OCI-LY7 (cell line): ENCODE results near the gene PAAF1. TPM values are rescaled to one million over a fixed set of nuclear protein-coding genes. Genes with fewer than 3 reads are reported as not detected.

Experiments used
- BruUV-seq: library from RNA; stranded (reverse); fragments of 400-500 nt; replicated peaks from 2 replicates; lab custom pipeline; 2021; lab: Mats Ljungman, UMichigan
- CTCF ChIA-PET: fragments of 300-600 bp; sonication (Branson Sonifier 250); formaldehyde crosslinking; loops from one replicate; lab custom pipeline; 2022; ENCODE audit warnings: antibody characterized with exemption; ENCODE audit not compliant: unreplicated experiment; lab: Charles Lee
- POLR2A ChIA-PET: fragments of 300-600 bp; sonication (Branson Sonifier 250); formaldehyde crosslinking; loops from one replicate; lab custom pipeline; 2022; ENCODE audit warnings: antibody characterized with exemption; lab: Charles Lee
- DNase-seq: peaks from one replicate; pipeline ENCODE4 v3.0.0-alpha.2; 2015; ENCODE audit warnings: low spot score
- H2AFZ ChIP-seq: fragments of 200-600 bp; sonication (generic), shearing (Covaris generic); 2 replicates; pipeline ENCODE4 v1.6.1; 2014; ENCODE audit warnings: mild to moderate bottlenecking, antibody characterized with exemption, low read length, moderate library complexity
- H3K27ac ChIP-seq: fragments of 200-600 bp; sonication (generic); 2 replicates; pipeline ENCODE4 v1.5.1; 2014; ENCODE audit warnings: mixed run types, low read depth, mild to moderate bottlenecking, moderate library complexity, low read length, inconsistent platforms; ENCODE audit not compliant: poor library complexity, severe bottlenecking
- H3K36me3 ChIP-seq: fragments of 200-600 bp; sonication (generic); 2 replicates; pipeline ENCODE4 v1.6.1; 2014; ENCODE audit warnings: mild to moderate bottlenecking, antibody characterized with exemption, low read length, moderate library complexity, mixed read lengths; ENCODE audit not compliant: insufficient read depth
- H3K4me1 ChIP-seq: fragments of 200-600 bp; sonication (generic); 2 replicates; pipeline ENCODE4 v1.5.1; 2014; ENCODE audit warnings: mild to moderate bottlenecking, low read length; ENCODE audit not compliant: insufficient read depth, poor library complexity, severe bottlenecking
- H3K4me2 ChIP-seq: fragments of 200-600 bp; sonication (generic); 2 replicates; pipeline ENCODE4 v1.6.1; 2014; ENCODE audit warnings: mild to moderate bottlenecking, low read length
- H3K4me3 ChIP-seq: fragments of 200-600 bp; sonication (generic); 2 replicates; pipeline ENCODE4 v1.5.1; 2014; ENCODE audit warnings: mild to moderate bottlenecking, low read depth, low read length; ENCODE audit not compliant: poor library complexity, severe bottlenecking
- H3K79me2 ChIP-seq: fragments of 200-600 bp; sonication (generic); 2 replicates; pipeline ENCODE4 v1.6.1; 2016; ENCODE audit warnings: low read depth, mild to moderate bottlenecking, low read length, moderate library complexity, mixed read lengths; ENCODE audit not compliant: insufficient read depth
- H3K9me2 ChIP-seq: fragments of 200-600 bp; sonication (generic); 2 replicates; pipeline ENCODE4 v1.6.1; 2016; ENCODE audit warnings: mild to moderate bottlenecking, low read length, mixed read lengths; ENCODE audit not compliant: insufficient read depth
- H3K9me3 ChIP-seq: fragments of 200-600 bp; sonication (generic); 2 replicates; pipeline ENCODE4 v1.6.1; 2014; ENCODE audit warnings: mild to moderate bottlenecking, mixed run types, low read length, mixed read lengths
- H4K20me1 ChIP-seq: fragments of 200-600 bp; sonication (generic); 2 replicates; pipeline ENCODE4 v1.6.1; 2014; ENCODE audit warnings: mild to moderate bottlenecking, antibody characterized with exemption, low read length, moderate library complexity, mixed read lengths; ENCODE audit not compliant: insufficient read depth
- EZH2phosphoT487 ChIP-seq: fragments of 200-600 bp; sonication (generic); IDR thresholded peaks from 2 replicates; pipeline ENCODE4 v1.6.1; 2018; ENCODE audit warnings: low read depth, borderline replicate concordance, mild to moderate bottlenecking, mixed run types, antibody characterized with exemption, low read length, moderate library complexity, mixed read lengths
- intact Hi-C: fragments of 100-400 bp; cut with micrococcal nuclease; formaldehyde crosslinking; loops from one replicate; pipeline ENCODE4 v1.10.0; 2022; ENCODE audit not compliant: unreplicated experiment
- total RNA-seq, 2 experiments: library from RNA; depleted of rRNA in 1 of 2; stranded (reverse); fragments of >200 nt in 1 of 2; shearing (Covaris generic) in 1 of 2; gene quantifications; 2 replicates each; pipeline ENCODE4 v1.2.3, GENCODE V29; 2014 to 2022
- TF ChIP-seq, protein P1 (sequence below): fragments of 200-600 bp; sonication (generic); conservative IDR thresholded peaks from 2 replicates; pipeline ENCODE4 v1.5.1; 2014; ENCODE audit warnings: mild to moderate bottlenecking, antibody characterized with exemption, low read length, moderate library complexity, mixed read lengths

The PAAF1 gene
- total RNA-seq, 2 experiments from 2014 or later = 11.2 to 35.0 TPM

DNA sequence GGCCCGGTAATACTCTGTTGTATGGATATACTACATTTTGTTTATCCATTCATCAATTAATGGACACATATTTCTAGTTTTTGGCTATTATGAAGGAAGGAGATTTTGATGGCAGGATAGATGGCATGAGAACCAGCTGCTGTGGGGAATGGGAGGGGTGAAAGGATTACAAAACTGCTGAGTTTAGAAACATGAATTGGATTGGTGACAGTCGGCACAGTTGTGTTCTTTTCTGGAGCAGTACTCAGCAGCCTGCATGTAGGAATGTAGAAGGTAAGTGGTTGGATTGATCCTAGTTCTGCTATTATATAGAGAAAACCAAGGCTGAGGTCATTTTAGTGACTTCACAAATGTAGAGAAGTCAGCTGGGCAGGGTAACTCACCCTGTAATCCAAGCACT is 7.1 kb downstream of the PAAF1 start:
- Histone ChIP-seq H3K4me1 (no peaks in the 10 kb centered on the region), H3K4me3 (no peak overlapping the region), H2AFZ (no peak overlapping the region), H3K36me3 (peaks cover 21% of the 10 kb centered on the region), H3K27ac (no peak overlapping the region), H3K9me3 (no peaks in the 10 kb centered on the region), H3K4me2 (no peak overlapping the region), H3K79me2 (no peaks in the 10 kb centered on the region), H3K9me2 (no peaks in the 10 kb centered on the region), H4K20me1 (no peaks in the 10 kb centered on the region)
- TF ChIP-seq, protein P1, sequence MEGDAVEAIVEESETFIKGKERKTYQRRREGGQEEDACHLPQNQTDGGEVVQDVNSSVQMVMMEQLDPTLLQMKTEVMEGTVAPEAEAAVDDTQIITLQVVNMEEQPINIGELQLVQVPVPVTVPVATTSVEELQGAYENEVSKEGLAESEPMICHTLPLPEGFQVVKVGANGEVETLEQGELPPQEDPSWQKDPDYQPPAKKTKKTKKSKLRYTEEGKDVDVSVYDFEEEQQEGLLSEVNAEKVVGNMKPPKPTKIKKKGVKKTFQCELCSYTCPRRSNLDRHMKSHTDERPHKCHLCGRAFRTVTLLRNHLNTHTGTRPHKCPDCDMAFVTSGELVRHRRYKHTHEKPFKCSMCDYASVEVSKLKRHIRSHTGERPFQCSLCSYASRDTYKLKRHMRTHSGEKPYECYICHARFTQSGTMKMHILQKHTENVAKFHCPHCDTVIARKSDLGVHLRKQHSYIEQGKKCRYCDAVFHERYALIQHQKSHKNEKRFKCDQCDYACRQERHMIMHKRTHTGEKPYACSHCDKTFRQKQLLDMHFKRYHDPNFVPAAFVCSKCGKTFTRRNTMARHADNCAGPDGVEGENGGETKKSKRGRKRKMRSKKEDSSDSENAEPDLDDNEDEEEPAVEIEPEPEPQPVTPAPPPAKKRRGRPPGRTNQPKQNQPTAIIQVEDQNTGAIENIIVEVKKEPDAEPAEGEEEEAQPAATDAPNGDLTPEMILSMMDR = no peak
- no peak for TF ChIP-seq EZH2phosphoT487
- no TSS peak for BruUV-seq
- ChIA-PET POLR2A (interaction anchor here (0.6 kb wide), 1 partner anchor 123 kb away, joined by 3 read pairs; the partner anchor contains the start of gene RAB6A), CTCF (no interaction called here)
- intact Hi-C loops = no loop called here
- DNase-seq = no peak

DNA sequence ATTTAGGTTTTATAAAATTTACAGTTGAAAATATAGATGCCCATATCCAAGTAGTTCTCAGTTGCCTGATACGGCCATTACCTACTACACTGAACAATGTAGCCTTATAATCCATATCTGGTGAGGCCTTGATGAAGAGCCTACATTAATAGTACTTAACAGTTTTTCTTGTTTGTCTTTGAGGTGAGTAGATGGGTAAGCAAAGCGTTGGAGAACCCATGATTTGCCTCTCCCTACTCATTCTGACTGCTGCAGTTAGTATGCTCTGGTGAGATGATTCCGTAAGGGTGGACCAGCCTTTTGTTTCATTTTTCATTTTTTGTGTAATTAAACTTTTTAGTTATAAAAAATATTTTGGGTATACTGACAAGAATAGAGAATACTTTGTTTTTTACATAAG is 11.4 kb downstream of the PAAF1 start:
- Histone ChIP-seq H3K4me3 (no peak overlapping the region), H3K36me3 (peaks cover 57% of the 10 kb centered on the region), H3K27ac (no peak overlapping the region), H3K9me2 (no peaks in the 10 kb centered on the region), H3K79me2 (no peaks in the 10 kb centered on the region), H4K20me1 (no peaks in the 10 kb centered on the region), H3K9me3 (no peaks in the 10 kb centered on the region), H3K4me2 (no peak overlapping the region), H2AFZ (no peak overlapping the region), H3K4me1 (no peaks in the 10 kb centered on the region)
- DNase-seq = no peak
- no peak for TF ChIP-seq EZH2phosphoT487
- TF ChIP-seq, protein P1 = no peak
- intact Hi-C loops = no loop called here
- ChIA-PET POLR2A (no interaction called here), CTCF (no interaction called here)
- no TSS peak for BruUV-seq

DNA sequence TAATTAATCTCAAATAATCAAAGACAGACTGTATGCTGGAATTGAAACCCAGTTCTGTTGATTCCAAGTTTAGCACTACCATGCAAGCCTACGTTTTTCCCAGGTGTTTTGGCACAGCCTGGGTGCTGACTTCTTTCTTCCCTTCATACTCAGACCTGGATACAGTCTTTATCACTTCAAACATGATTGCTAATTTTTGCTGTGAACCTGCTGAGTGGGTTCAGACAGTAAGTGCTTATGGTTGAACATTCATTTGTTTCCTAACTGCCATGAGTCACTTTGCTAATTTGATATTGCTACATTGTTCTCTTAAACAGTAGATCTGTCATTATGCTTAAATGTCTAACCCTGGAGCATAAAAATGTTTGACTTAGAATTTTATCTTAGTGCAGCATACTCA is 12.2 kb downstream of the PAAF1 start:
- Histone ChIP-seq H3K4me3 (no peak overlapping the region), H3K4me1 (no peaks in the 10 kb centered on the region), H3K79me2 (no peaks in the 10 kb centered on the region), H4K20me1 (no peaks in the 10 kb centered on the region), H3K9me3 (no peaks in the 10 kb centered on the region), H3K4me2 (no peak overlapping the region), H3K27ac (no peak overlapping the region), H3K36me3 (peaks cover 58% of the 10 kb centered on the region), H3K9me2 (no peaks in the 10 kb centered on the region), H2AFZ (no peak overlapping the region)
- TF ChIP-seq EZH2phosphoT487 = no peak
- TF ChIP-seq, protein P1 = no peak
- no peak for DNase-seq
- ChIA-PET POLR2A (no interaction called here), CTCF (no interaction called here)
- intact Hi-C loops = no loop called here
- no TSS peak for BruUV-seq
